HCT116 (cell line): Measurements from ENCODE around the gene SNAPC2. TPM values are rescaled to one million over a fixed set of nuclear protein-coding genes. Genes with fewer than 3 reads are reported as not detected.

Experiments
- ATAC-seq: fragments of 200-7000 bp; cut with Tn5 transposase; 2 replicates; pipeline ENCODE4 v1.9.1; 2020; ENCODE audit warnings: mild to moderate bottlenecking, moderate library complexity
- BruUV-seq: library from RNA; stranded (reverse); fragments of 400-500 nt; replicated peaks from 2 replicates; lab custom pipeline; 2021; lab: Mats Ljungman, UMichigan
- CTCF ChIA-PET: fragments of 300-600 bp; sonication (Branson Sonifier 250); formaldehyde crosslinking; loops from one replicate; lab custom pipeline; 2021; ENCODE audit warnings: antibody characterized with exemption; lab: Charles Lee
- POLR2A ChIA-PET: fragments of 300-600, 350-600 bp; sonication (Branson Sonifier 250); formaldehyde crosslinking; loops from one replicate; lab custom pipeline; 2021; ENCODE audit warnings: antibody characterized with exemption; lab: Charles Lee
- RAD21 ChIA-PET, 2 experiments: fragments of 300-600 bp; sonication (Branson Sonifier 250); formaldehyde crosslinking; loops; one replicate each; lab custom pipeline; 2023; ENCODE audit warnings: low total read pairs in 2 of 2; ENCODE audit not compliant: uncharacterized antibody in 2 of 2, unreplicated experiment in 2 of 2, low non-redundant PET in 1 of 2; lab: Charles Lee
- DNase-seq: peaks from one replicate; pipeline ENCODE4 v3.0.0-alpha.2; 2010; ENCODE audit warnings: low read depth, low spot score
- H2AFZ ChIP-seq: fragments of 200-600 bp; shearing (Covaris generic), sonication (generic); 2 replicates; pipeline ENCODE4 v1.6.1; 2017; ENCODE audit warnings: low read depth, mixed run types, mixed read lengths, antibody characterized with exemption, low read length; ENCODE audit not compliant: poor library complexity, severe bottlenecking
- H3K27ac ChIP-seq: 2 replicates; pipeline ENCODE4 v1.5.1; 2012; ENCODE audit warnings: low read depth, low read length
- H3K27me3 ChIP-seq: fragments of 200-600 bp; sonication (generic); 2 replicates; pipeline ENCODE4 v1.6.1; 2016; ENCODE audit warnings: mixed run types, low read length, mixed read lengths; ENCODE audit not compliant: insufficient read depth
- H3K36me3 ChIP-seq, 2 experiments: fragments of 200-500 bp in 1 of 2; fragments of 200-600 bp in 1 of 2; sonication (Bioruptor generic) in 1 of 2; sonication (generic) in 1 of 2; 2 replicates each; pipeline versions ENCODE4 v1.5.1 to v1.6.1; 2014 to 2016; ENCODE audit warnings: low read length in 2 of 2, inconsistent platforms in 1 of 2, mixed read lengths in 1 of 2, mixed run types in 1 of 2; ENCODE audit not compliant: insufficient read depth in 2 of 2, control insufficient read depth in 1 of 2
- H3K4me1 ChIP-seq, 2 experiments: fragments of 200-600 bp in 1 of 2; sonication (generic) in 1 of 2; 2 replicates each; pipeline versions ENCODE4 v1.5.1 to v1.6.1; 2012 to 2017; ENCODE audit warnings: low read length in 2 of 2, inconsistent platforms in 1 of 2, mild to moderate bottlenecking in 1 of 2, mixed read lengths in 1 of 2, mixed run types in 1 of 2, moderate library complexity in 1 of 2; ENCODE audit not compliant: insufficient read depth in 2 of 2, control insufficient read depth in 1 of 2
- H3K4me2 ChIP-seq: fragments of 200-600 bp; sonication (generic); 2 replicates; pipeline ENCODE4 v1.6.1; 2017; ENCODE audit warnings: mixed run types, low read length, mixed read lengths
- H3K4me3 ChIP-seq, 2 experiments: fragments of 200-600 bp in 1 of 2; sonication (generic) in 1 of 2; replicated peaks in 1 of 2; 2 replicates each; pipeline ENCODE4 v1.5.1; 2011 to 2016; ENCODE audit warnings: low read length in 2 of 2, control low read depth in 1 of 2, low read depth in 1 of 2, mild to moderate bottlenecking in 1 of 2, mixed read lengths in 1 of 2, mixed run types in 1 of 2
- H3K79me2 ChIP-seq: fragments of 200-600 bp; sonication (generic); 2 replicates; pipeline ENCODE4 v1.6.1; 2017; ENCODE audit warnings: mild to moderate bottlenecking, mixed run types, low read length, moderate library complexity, mixed read lengths; ENCODE audit not compliant: insufficient read depth
- H3K9ac ChIP-seq: fragments of 200-600 bp; sonication (generic); 2 replicates; pipeline ENCODE4 v1.6.1; 2016; ENCODE audit warnings: low read length, mixed read lengths
- H3K9me2 ChIP-seq: fragments of 200-600 bp; sonication (generic), shearing (Covaris generic); 2 replicates; pipeline ENCODE4 v1.6.1; 2017; ENCODE audit warnings: mixed run types, mild to moderate bottlenecking, moderate library complexity; ENCODE audit not compliant: insufficient read depth
- H3K9me3 ChIP-seq, 2 experiments: fragments of 200-500 bp in 1 of 2; fragments of 200-600 bp in 1 of 2; sonication (Bioruptor generic) in 1 of 2; sonication (generic) in 1 of 2; 2 replicates each; pipeline ENCODE4 v1.6.1; 2014 to 2017; ENCODE audit warnings: low read length in 2 of 2, mixed read lengths in 2 of 2, inconsistent platforms in 1 of 2, low read depth in 1 of 2, mild to moderate bottlenecking in 1 of 2, mixed run types in 1 of 2, moderate library complexity in 1 of 2; ENCODE audit not compliant: control insufficient read depth in 1 of 2, insufficient read depth in 1 of 2
- H4K20me1 ChIP-seq: fragments of 200-600 bp; sonication (generic), shearing (Covaris generic); 2 replicates; pipeline ENCODE4 v1.6.1; 2017; ENCODE audit warnings: mixed run types, mild to moderate bottlenecking, moderate library complexity; ENCODE audit not compliant: insufficient read depth
- CBX3 ChIP-seq: IDR thresholded peaks from 2 replicates; pipeline ENCODE4 v1.6.1; 2012; ENCODE audit warnings: low read depth
- CTCF ChIP-seq, 3 experiments: fragments of 200-600 bp in 1 of 3; sonication (generic) in 1 of 3; IDR thresholded peaks in 2 of 3; conservative IDR thresholded peaks in 1 of 3; 2 replicates each; pipeline ENCODE4 v1.5.1; 2012 to 2017; ENCODE audit warnings: low read depth in 2 of 3, low read length in 2 of 3, antibody characterized with exemption in 1 of 3, borderline replicate concordance in 1 of 3, control low read depth in 1 of 3, mild to moderate bottlenecking in 1 of 3, mixed read lengths in 1 of 3, mixed run types in 1 of 3, moderate library complexity in 1 of 3; ENCODE audit not compliant: insufficient read depth in 1 of 3
- ELF1 ChIP-seq: IDR thresholded peaks from 2 replicates; pipeline ENCODE4 v1.6.1; 2012; ENCODE audit warnings: low read depth, borderline replicate concordance
- JUND ChIP-seq: IDR thresholded peaks from 2 replicates; pipeline ENCODE4 v1.6.1; 2012
- RAD21 ChIP-seq: IDR thresholded peaks from 2 replicates; pipeline ENCODE4 v1.6.1; 2012; ENCODE audit warnings: low read depth, mild to moderate bottlenecking
- REST ChIP-seq: IDR thresholded peaks from 2 replicates; pipeline ENCODE4 v1.6.1; 2012; ENCODE audit warnings: low read depth
- SIN3A ChIP-seq: IDR thresholded peaks from 2 replicates; pipeline ENCODE4 v1.6.1; 2012; ENCODE audit warnings: low read depth
- SRF ChIP-seq: IDR thresholded peaks from 2 replicates; pipeline ENCODE4 v1.6.1; 2012; ENCODE audit warnings: low read depth
- TCF7L2 ChIP-seq: IDR thresholded peaks from 2 replicates; pipeline ENCODE4 v1.7.0; 2011; ENCODE audit warnings: borderline replicate concordance, inconsistent platforms; ENCODE audit not compliant: insufficient read depth, insufficient read length; ENCODE audit errors: extremely low read depth
- YY1 ChIP-seq: IDR thresholded peaks from 2 replicates; pipeline ENCODE4 v1.6.1; 2011; ENCODE audit warnings: low read length, low read depth, moderate library complexity, mild to moderate bottlenecking; ENCODE audit not compliant: insufficient replicate concordance; ENCODE audit errors: extremely low read depth
- ZBTB33 ChIP-seq: IDR thresholded peaks from 2 replicates; pipeline ENCODE4 v1.6.1; 2011; ENCODE audit warnings: mild to moderate bottlenecking, low read length, moderate library complexity; ENCODE audit not compliant: insufficient replicate concordance; ENCODE audit errors: extremely low read depth
- ZNF274 ChIP-seq: fragments of 200-500 bp; sonication (Bioruptor generic); IDR thresholded peaks from 2 replicates; pipeline ENCODE4 v1.6.1; 2014; ENCODE audit warnings: mild to moderate bottlenecking, low read depth, low read length, inconsistent platforms
- intact Hi-C: fragments of 100-400 bp; cut with micrococcal nuclease; formaldehyde crosslinking; loops from 2 replicates; pipeline ENCODE4 v1.10.0; 2022
- total RNA-seq: library from RNA; stranded (reverse); gene quantifications from one replicate; pipeline ENCODE4 v1.2.1, GENCODE V29; 2021; ENCODE audit not compliant: unreplicated experiment

SNAPC2 gene
- total RNA-seq, 1 experiment from 2014 or later = 42.9 TPM

- TF ChIP-seq REST = no peak
- TF ChIP-seq, all 23 proteins: peak for 12
Observed at GRCh38 chr19:7943444-7944176, 23.5 kb downstream of the SNAPC2 start, which contains the start of gene TIMM44 (continued).

- Histone ChIP-seq H3K9ac (peak overlapping the region; percentile 96), H3K9me3 (no peaks in the 10 kb centered on the region), H2AFZ (no peak overlapping the region), H3K9me2 (no peaks in the 10 kb centered on the region), H3K27ac (peak overlapping the region; percentile 61), H3K4me2 (peak overlapping the region; percentile 92), H4K20me1 (no peaks in the 10 kb centered on the region), H3K36me3 (peaks cover 5 to 15% of the 10 kb centered on the region in 2 experiments; a peak in 3 of 4 replicates), H3K4me3 (peak overlapping the region; percentile 96 to 99), H3K79me2 (peaks cover 38% of the 10 kb centered on the region), H3K27me3 (no peaks in the 10 kb centered on the region), H3K4me1 (peaks cover 13 to 25% of the 10 kb centered on the region in 2 experiments)
- POLR2A ChIA-PET = interaction anchor here (0.6 to 2.5 kb wide), 23 partner anchors 8 to 376 kb away, joined by 3 to 23 read pairs (median 4); partner anchors contain the start of genes ELAVL1 and SNAPC2
- BruUV-seq = TSS peak; percentile 92
- ATAC-seq (peak; percentile 64), DNase-seq (peak; percentile 85)
- intact Hi-C loops = loop anchor here (1.0 to 5.0 kb wide), 2 partner anchors 213 to 309 kb away; no protein-coding TSS in a partner anchor
- RAD21 ChIA-PET = interaction anchor here (0.6 to 1.6 kb wide), 4 partner anchors 24 to 309 kb away, joined by 3 to 6 read pairs (median 4); partner anchors contain the start of gene SNAPC2 (in 1 of the 2)
- CTCF ChIA-PET = interaction anchor here (0.7 to 2.4 kb wide), 24 partner anchors 8 to 392 kb away, joined by 3 to 30 read pairs (median 3); partner anchors contain the start of genes MAP2K7 and SNAPC2
- TF ChIP-seq JUND = no peak
- no peak for TF ChIP-seq ZBTB33
- TF ChIP-seq SRF = 0 out of 2 replicates have a peak, but pooled peaks have one; percentile 1
- no peak for TF ChIP-seq SIN3A
- peak; percentile 82 for TF ChIP-seq RAD21
- no peak for TF ChIP-seq ZNF274
- 0 out of 2 replicates have a peak, but pooled peaks have one; percentile 40 for TF ChIP-seq CBX3
- TF ChIP-seq CTCF (IDR thresholded peaks at IDR 0.05 in 2 of 3, conservative IDR thresholded peaks at IDR 0.05 in 1 of 3; ENCODE audit: borderline replicate concordance in 1 of 3, insufficient read depth in 1 of 3, low read depth in 2 of 3, low read length in 2 of 3) = peak; percentile 73 to 89 (median 89)
- TF ChIP-seq YY1 = peak; percentile 51
- no peak for TF ChIP-seq ELF1
- TF ChIP-seq TCF7L2 = no peak
Observed at GRCh38 chr19:7944177-7944761, 24.1 kb downstream of the SNAPC2 start.
